Measurements from ENCODE around the gene CCR9. TPM values are rescaled to one million over a fixed set of nuclear protein-coding genes. Genes with fewer than 3 reads are reported as not detected.

CCR9 gene
- total RNA-seq, 1 donor from 2014 or later = not detected

DNA sequence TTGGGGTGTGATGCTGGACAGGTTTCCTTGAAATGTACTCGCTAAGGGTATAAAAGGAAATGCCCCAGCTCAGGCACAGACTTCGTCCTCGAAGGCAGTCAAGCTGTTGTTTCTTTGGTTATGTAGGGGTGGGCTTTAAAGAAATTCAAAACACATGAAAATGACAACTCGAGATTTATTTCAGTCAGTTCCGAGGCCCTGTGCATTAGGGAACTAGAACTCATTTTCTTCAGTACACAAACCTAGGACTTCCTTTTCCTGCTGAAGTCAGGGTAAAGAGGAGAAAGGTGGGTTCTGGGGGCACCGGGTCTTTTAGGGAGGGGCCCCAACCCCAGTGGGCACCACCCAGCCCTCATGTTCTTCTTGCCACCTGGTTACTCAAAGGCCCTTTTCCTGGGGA lies 7.7 kb downstream of the CCR9 start:
- no peak overlapping the region for H3K27ac Mint-ChIP-seq (ENCODE audit: unreplicated experiment)
- H3K4me1 Mint-ChIP-seq (ENCODE audit: low read depth, unreplicated experiment) = no peaks in the 10 kb centered on the region
- DNase-seq = no peak
- H3K9me3 Mint-ChIP-seq (ENCODE audit: unreplicated experiment) = peaks cover 1% of the 10 kb centered on the region
- TF ChIP-seq, protein P1, sequence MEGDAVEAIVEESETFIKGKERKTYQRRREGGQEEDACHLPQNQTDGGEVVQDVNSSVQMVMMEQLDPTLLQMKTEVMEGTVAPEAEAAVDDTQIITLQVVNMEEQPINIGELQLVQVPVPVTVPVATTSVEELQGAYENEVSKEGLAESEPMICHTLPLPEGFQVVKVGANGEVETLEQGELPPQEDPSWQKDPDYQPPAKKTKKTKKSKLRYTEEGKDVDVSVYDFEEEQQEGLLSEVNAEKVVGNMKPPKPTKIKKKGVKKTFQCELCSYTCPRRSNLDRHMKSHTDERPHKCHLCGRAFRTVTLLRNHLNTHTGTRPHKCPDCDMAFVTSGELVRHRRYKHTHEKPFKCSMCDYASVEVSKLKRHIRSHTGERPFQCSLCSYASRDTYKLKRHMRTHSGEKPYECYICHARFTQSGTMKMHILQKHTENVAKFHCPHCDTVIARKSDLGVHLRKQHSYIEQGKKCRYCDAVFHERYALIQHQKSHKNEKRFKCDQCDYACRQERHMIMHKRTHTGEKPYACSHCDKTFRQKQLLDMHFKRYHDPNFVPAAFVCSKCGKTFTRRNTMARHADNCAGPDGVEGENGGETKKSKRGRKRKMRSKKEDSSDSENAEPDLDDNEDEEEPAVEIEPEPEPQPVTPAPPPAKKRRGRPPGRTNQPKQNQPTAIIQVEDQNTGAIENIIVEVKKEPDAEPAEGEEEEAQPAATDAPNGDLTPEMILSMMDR (IDR thresholded peaks at IDR 0.05; ENCODE audit: partially characterized antibody, unreplicated experiment) = no peak
- H3K4me3 Mint-ChIP-seq (ENCODE audit: unreplicated experiment) = no peak overlapping the region
- H3K36me3 Mint-ChIP-seq (ENCODE audit: unreplicated experiment) = no peaks in the 10 kb centered on the region
- H3K27me3 Mint-ChIP-seq (ENCODE audit: unreplicated experiment) = no peaks in the 10 kb centered on the region

DNA sequence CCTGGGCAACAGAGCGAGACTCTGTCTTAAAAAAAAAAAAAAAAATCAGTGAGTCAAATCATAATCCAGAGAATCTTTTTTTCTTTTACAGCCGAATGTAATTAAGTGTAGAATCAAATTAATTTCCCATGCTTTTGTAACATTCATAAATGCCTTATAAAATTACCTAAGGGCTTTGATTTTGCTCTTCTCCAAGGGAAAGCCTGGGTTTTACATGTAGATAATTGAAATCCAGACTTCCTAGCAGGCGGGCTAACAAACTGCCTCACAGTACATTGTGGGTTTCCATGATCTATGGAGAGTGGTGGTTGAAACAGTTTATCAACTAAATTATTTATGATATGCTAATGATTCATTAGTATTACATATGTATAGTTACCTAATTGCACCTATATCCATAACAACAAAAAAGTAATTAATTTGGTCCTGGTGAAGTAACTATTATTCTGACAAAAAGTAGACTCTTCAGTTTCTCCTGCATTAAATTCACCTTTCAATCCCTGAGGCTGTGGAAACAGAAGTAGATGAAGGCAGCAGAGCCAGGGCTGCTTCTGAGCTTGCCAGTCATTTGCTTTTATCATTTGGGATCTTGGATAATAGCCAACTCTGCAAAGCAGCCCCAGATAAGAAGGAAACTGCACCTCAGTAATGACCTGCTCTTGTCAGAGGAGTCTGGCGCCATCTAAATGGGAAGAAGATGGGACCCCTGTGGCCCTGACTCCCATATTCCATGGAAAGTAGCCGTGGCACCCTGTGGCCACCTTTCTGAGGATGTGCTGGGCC lies 9.5 kb downstream of the CCR9 start:
- DNase-seq = no peak
- Mint-ChIP-seq H3K27ac (ENCODE audit: unreplicated experiment) (no peak overlapping the region), H3K27me3 (ENCODE audit: unreplicated experiment) (no peaks in the 10 kb centered on the region), H3K9me3 (ENCODE audit: unreplicated experiment) (peaks cover 1% of the 10 kb centered on the region), H3K4me3 (ENCODE audit: unreplicated experiment) (no peak overlapping the region), H3K36me3 (ENCODE audit: unreplicated experiment) (peaks cover 3% of the 10 kb centered on the region), H3K4me1 (ENCODE audit: low read depth, unreplicated experiment) (no peaks in the 10 kb centered on the region)
- TF ChIP-seq, protein P1 (IDR thresholded peaks at IDR 0.05; ENCODE audit: partially characterized antibody, unreplicated experiment) = no peak

DNA sequence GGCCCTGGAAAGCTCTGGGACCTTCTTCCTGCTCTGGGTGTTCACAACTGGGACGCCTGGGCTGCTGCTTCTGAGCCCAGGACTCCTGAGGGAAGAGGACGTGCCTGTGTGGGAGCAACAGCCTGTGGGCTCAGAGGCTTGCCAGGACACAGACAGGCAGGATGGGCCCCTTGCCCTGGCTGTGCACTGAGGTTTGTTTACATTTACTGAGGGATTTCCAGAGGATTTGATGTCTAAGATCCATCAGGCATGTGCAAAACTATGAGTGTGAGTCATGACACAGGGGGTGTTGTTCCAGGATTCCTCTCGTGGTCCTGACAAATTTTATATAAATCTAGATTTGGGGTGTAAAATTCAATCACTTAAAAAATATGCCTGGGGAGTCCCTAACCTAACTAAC lies 10.6 kb downstream of the CCR9 start:
- Mint-ChIP-seq H3K4me1 (ENCODE audit: low read depth, unreplicated experiment) (no peaks in the 10 kb centered on the region), H3K36me3 (ENCODE audit: unreplicated experiment) (peaks cover 9% of the 10 kb centered on the region), H3K4me3 (ENCODE audit: unreplicated experiment) (no peak overlapping the region), H3K27me3 (ENCODE audit: unreplicated experiment) (no peaks in the 10 kb centered on the region), H3K9me3 (ENCODE audit: unreplicated experiment) (peaks cover 1% of the 10 kb centered on the region), H3K27ac (ENCODE audit: unreplicated experiment) (no peak overlapping the region)
- TF ChIP-seq, protein P1 (IDR thresholded peaks at IDR 0.05; ENCODE audit: partially characterized antibody, unreplicated experiment) = no peak
- DNase-seq = no peak

DNA sequence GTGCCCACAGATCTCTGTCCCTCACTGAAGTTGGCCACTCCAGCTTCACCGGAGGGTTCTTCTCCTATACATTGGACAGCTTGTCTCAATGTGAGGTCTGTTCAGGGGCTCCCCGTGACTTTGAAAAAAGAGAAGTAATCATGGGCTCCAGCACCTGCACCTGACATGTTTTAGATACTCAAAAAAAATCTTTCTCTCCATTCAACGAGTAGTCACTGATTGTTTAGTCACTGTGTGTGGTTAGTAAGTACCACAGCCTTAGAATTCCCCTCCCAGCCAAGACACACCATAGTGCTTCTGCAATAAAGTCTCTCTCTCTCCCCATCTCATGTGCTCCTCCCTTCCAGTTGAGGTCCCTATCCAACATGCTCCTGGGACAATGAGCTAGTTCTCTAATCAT lies 18.6 kb downstream of the CCR9 start:
- DNase-seq = no peak
- no peaks in the 10 kb centered on the region for H3K27me3 Mint-ChIP-seq (ENCODE audit: unreplicated experiment)
- no peak overlapping the region for H3K4me3 Mint-ChIP-seq (ENCODE audit: unreplicated experiment)
- TF ChIP-seq, protein P1 (IDR thresholded peaks at IDR 0.05; ENCODE audit: partially characterized antibody, unreplicated experiment) = no peak
- H3K27ac Mint-ChIP-seq (ENCODE audit: unreplicated experiment) = no peak overlapping the region
- H3K9me3 Mint-ChIP-seq (ENCODE audit: unreplicated experiment) = no peaks in the 10 kb centered on the region
- peaks cover 16% of the 10 kb centered on the region for H3K36me3 Mint-ChIP-seq (ENCODE audit: unreplicated experiment)
- no peaks in the 10 kb centered on the region for H3K4me1 Mint-ChIP-seq (ENCODE audit: low read depth, unreplicated experiment)

DNA sequence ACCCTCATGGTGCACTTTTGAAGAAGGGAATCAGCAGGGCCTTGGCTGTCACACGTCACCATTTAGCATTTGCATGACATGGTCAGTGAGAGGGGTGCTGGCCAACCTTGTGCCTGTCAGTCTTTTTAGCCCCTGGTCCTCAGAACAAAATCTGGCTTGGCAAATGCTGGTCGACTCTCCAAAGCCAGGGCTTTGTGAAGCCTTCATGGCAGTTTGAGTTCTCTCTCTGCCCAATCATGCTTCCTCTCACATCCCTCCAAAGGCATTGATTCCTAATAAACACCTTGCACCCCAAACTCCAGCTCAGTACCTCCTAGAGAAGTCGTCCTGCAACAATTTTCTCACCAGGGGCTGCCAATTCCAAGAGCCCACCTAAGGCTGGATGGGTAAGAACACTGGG lies 19.4 kb downstream of the CCR9 start:
- Mint-ChIP-seq H3K27ac (ENCODE audit: unreplicated experiment) (no peak overlapping the region), H3K27me3 (ENCODE audit: unreplicated experiment) (peaks cover 3% of the 10 kb centered on the region), H3K36me3 (ENCODE audit: unreplicated experiment) (peaks cover 15% of the 10 kb centered on the region), H3K9me3 (ENCODE audit: unreplicated experiment) (peaks cover 2% of the 10 kb centered on the region), H3K4me1 (ENCODE audit: low read depth, unreplicated experiment) (no peaks in the 10 kb centered on the region), H3K4me3 (ENCODE audit: unreplicated experiment) (no peak overlapping the region)
- TF ChIP-seq, protein P1 (IDR thresholded peaks at IDR 0.05; ENCODE audit: partially characterized antibody, unreplicated experiment) = no peak
- no peak for DNase-seq

All from glutamatergic neuron (in vitro differentiated cells).